Endothelial cell of umbilical vein (primary cell): Measurements from ENCODE around the gene S100A4.

Source experiments
- EZH2 ChIP-seq: IDR thresholded peaks from 2 replicates; pipeline ENCODE4 v1.6.1; 2012; ENCODE audit warnings: borderline replicate concordance, low read depth, mild to moderate bottlenecking, moderate library complexity, low read length, inconsistent platforms; ENCODE audit not compliant: severe bottlenecking
- FOS ChIP-seq: IDR thresholded peaks from 2 replicates; pipeline ENCODE4 v1.6.1; 2011; ENCODE audit warnings: mild to moderate bottlenecking, low read length, moderate library complexity, borderline replicate concordance; ENCODE audit not compliant: insufficient read depth
- JUN ChIP-seq: IDR thresholded peaks from 2 replicates; pipeline ENCODE4 v1.6.1; 2011; ENCODE audit warnings: borderline replicate concordance, low read depth; ENCODE audit not compliant: insufficient read length, insufficient read depth
- MYC ChIP-seq: IDR thresholded peaks from one replicate; pipeline ENCODE4 v1.6.1; 2011; ENCODE audit warnings: mild to moderate bottlenecking, low read depth, low read length
- POLR2A ChIP-seq: IDR thresholded peaks from 2 replicates; pipeline ENCODE4 v1.6.1; 2012; ENCODE audit warnings: low read depth, mild to moderate bottlenecking, control low read depth, low read length
- POLR2AphosphoS5 ChIP-seq: IDR thresholded peaks from 2 replicates; pipeline ENCODE4 v1.6.1; 2012; ENCODE audit warnings: low read depth, mild to moderate bottlenecking, control low read depth, low read length, moderate library complexity; ENCODE audit not compliant: insufficient read depth
- TF ChIP-seq, protein P1 (sequence below): IDR thresholded peaks from 2 replicates; pipeline ENCODE4 v1.6.1; 2011; ENCODE audit not compliant: insufficient read depth, insufficient read length
- TF ChIP-seq, protein P2 (sequence below), 2 donors: IDR thresholded peaks; 1 replicate in 1 of 2; 2 replicates in 1 of 2; pipeline ENCODE4 v1.5.1; 2011; ENCODE audit warnings: low read length in 2 of 2, mild to moderate bottlenecking in 2 of 2, moderate library complexity in 2 of 2, control low read depth in 1 of 2, inconsistent platforms in 1 of 2, low read depth in 1 of 2; ENCODE audit not compliant: insufficient read depth in 1 of 2; ENCODE audit errors: extremely low read depth in 1 of 2

DNA sequence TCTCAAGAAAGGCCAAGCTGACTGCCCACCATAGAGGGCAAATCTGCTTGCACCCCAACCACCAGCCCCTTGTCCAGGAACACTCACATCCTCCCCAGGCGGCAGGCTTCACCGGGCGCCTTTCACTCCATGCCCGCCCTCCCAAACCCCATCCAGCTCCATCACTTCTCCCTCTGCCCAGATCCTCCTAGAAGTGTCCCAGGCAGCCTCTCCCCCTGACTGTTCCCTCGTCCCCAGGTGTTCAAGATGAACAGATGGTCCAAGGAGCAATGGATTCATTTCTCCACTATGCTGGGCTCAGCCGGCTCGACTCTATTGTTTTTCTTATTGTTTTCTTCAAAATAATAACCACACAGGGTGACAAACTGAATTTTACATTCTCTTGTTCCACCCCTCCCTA lies 31.9 kb downstream of the S100A4 start:
- TF ChIP-seq, protein P1, sequence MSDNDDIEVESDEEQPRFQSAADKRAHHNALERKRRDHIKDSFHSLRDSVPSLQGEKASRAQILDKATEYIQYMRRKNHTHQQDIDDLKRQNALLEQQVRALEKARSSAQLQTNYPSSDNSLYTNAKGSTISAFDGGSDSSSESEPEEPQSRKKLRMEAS, result no peak
- no peak for TF ChIP-seq POLR2AphosphoS5
- TF ChIP-seq EZH2, result no peak
- TF ChIP-seq POLR2A, result no peak
- TF ChIP-seq, protein P2, sequence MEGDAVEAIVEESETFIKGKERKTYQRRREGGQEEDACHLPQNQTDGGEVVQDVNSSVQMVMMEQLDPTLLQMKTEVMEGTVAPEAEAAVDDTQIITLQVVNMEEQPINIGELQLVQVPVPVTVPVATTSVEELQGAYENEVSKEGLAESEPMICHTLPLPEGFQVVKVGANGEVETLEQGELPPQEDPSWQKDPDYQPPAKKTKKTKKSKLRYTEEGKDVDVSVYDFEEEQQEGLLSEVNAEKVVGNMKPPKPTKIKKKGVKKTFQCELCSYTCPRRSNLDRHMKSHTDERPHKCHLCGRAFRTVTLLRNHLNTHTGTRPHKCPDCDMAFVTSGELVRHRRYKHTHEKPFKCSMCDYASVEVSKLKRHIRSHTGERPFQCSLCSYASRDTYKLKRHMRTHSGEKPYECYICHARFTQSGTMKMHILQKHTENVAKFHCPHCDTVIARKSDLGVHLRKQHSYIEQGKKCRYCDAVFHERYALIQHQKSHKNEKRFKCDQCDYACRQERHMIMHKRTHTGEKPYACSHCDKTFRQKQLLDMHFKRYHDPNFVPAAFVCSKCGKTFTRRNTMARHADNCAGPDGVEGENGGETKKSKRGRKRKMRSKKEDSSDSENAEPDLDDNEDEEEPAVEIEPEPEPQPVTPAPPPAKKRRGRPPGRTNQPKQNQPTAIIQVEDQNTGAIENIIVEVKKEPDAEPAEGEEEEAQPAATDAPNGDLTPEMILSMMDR (IDR thresholded peaks at IDR 0.05; ENCODE audit: extremely low read depth in 1 of 2, insufficient read depth in 1 of 2, low read depth in 1 of 2, low read length in 2 of 2), result no peak
- no peak for TF ChIP-seq FOS
- TF ChIP-seq JUN, result no peak
- no peak for TF ChIP-seq MYC
